Stimulated activated CD8-positive, alpha-beta memory T cell treated with anti-CD3 and anti-CD28 coated beads, Interleukin-7, amount 100 ng/mL, for 48 hours (primary cell): ENCODE measurements around the gene TXLNB.
"Not testable (repeated sequence)": the region's sequence is repeated elsewhere in the genome, so short reads cannot be mapped to it uniquely, and the experiment has no call there.

ENCODE experiments used
- DNase-seq, 2 donors: peaks; one replicate each; pipeline ENCODE4 v3.0.0-alpha.2; 2020; ENCODE audit warnings: low read depth in 1 of 2; ENCODE audit errors: extremely low read depth in 1 of 2

The TXLNB gene

GRCh38 chr6:139311831-139312230, 20.0 kb upstream of the TXLNB start:
- DNase-seq: no peak

DNA sequence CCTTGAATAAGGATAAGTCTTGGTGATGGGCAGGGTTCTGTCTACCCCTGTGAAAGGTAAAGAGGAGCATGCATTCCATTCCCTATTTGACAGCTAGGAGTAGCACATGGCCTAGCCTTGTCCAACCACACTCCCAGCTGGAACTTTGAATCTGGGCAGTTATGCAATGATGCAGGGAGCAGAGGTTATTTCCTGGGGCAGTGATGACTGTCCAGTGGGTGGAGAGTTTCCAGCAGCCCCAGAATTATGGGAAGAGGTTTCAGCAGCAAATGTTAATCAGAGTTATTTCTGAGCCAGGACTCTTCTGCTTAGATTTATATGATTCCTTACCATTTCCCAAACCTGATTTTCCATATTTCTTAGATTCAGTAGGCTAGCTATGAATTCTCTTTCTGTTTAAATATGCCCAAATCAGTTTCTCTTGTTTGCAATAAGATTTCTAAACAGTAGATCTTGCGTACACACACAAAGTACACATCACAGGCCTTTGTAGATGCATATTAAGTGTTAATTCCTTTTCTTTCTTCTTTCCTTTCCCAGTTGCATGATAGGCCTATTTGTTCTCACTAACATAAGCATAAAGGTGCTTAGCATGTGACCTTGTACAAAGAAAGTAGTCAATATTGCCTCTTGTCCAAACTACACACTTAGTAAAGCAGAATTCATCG, 17.3 kb upstream of the TXLNB start:
- DNase-seq: no peak

GRCh38 chr6:139308286-139308916, 16.6 kb upstream of the TXLNB start:
- DNase-seq: no peak

DNA sequence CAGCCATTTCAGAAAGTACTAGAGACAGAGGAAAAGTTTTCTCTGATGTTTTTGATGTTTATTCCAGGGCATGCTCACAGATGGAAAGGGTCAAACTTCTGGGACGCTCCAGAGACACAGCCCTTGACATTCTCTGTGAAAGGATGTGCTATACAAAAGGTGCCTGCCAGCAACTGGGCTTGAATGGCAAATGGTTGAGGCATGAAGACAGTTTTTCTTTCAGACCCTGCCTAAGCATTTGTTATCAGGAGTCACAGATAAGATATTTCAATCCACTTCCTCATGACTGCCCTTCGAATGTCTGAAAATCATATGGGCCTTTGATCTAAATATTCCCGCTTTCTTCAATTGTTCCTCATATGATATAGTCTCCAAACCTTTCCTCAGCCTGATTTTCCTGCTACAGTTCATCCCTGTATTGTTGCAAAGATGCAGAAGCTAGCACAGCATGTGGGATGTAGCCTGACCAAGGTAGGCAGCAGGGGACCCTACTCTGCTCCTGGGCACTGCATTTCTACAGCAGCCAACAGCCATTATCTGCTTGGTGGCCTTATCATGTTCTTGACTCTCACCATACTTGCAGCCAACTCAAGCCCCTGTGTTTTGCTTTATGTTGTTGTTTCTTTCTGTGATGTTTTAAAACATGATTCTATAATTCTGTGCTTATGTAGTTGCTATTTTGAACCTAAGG, 14.6 kb upstream of the TXLNB start:
- DNase-seq: no peak

- DNase-seq: no peak
Measured at GRCh38 chr6:139303185-139303584, 11.4 kb upstream of the TXLNB start.

DNA sequence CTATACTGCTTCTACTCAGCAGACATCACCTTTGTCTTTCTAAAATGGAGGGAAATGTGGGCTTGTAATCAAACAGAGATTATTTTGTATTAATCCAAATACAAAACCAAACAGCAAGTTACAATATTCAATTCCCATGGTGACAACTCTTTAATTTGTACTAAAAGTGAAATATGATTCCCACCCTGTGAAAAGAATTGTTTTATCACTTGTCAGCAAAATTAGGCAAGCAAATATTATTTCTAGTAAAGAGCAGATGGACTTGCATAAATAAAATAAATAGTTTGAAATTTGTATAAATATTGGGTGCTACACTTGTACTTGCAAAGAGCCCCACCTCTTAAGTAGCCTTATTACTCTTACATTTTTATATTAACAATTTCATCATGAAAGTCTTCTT, 6.1 kb upstream of the TXLNB start:
- no peak for DNase-seq

DNA sequence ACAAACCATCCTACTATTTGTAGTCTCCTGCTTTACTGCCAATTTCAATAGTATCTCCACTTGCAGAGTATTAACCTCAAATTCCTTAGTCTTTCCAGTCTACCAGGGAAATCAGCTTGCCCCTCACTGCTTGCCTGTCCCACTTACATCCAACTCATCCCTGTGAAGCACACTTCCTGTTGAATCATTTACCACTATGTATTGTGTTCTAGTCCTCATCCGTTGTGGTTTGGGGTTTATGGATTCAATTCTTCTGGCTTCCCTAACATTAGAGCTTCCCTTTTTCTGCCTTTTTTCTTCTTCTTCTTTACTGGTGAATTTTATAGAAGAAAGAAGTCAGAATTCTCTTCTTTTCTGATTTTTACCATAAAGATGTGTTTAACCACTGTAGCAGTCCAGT, 5.1 kb upstream of the TXLNB start:
- no peak for DNase-seq

- DNase-seq: no peak
Measured at GRCh38 chr6:139295901-139296300, 4.1 kb upstream of the TXLNB start.

DNA sequence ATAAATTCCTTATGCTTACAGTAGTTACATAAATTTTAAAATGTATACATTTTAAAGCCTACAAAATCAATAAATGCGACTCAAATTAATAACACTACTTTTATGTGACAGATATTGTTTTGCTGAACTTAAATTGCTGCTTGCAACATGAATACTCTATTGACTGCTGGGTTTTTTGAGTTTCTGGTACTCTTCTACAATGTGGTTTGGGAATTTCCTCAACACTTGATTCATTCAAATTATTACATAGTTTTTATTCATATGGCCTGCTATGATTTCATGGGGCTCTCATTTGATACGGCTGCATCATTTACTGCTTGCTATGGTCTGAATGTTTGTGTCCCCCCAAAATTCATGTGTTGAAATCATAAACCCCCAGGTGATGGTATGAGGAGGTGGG, 2.3 kb upstream of the TXLNB start:
- no peak for DNase-seq

- DNase-seq: not testable (repeated sequence)
Measured at GRCh38 chr6:139293230-139293629, 1.4 kb upstream of the TXLNB start.

DNA sequence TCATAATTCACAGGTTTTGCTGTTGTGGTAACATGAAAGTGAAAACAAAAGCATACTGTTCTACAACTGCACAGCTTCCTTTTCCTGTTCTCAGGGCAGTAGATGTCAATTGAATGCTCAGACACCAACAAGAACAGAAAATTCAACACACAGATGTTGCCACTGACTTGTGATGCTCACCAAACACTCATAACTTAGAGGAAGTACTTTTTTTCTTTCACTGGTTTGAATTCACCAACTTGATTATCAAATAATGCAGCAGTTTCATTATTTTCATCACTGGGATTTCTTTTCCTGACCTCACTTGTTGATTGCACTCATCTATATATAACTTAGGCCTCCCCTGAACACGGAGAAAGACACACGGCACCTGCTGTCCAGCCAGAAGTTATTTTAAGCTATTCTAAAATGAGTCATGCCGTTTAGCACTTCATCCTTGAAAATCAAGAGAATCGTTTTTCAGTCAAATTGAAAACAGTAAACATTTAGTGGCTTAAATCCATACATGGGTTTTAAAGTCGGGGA, 949 bp downstream of the TXLNB start:
- no peak for DNase-seq

DNA sequence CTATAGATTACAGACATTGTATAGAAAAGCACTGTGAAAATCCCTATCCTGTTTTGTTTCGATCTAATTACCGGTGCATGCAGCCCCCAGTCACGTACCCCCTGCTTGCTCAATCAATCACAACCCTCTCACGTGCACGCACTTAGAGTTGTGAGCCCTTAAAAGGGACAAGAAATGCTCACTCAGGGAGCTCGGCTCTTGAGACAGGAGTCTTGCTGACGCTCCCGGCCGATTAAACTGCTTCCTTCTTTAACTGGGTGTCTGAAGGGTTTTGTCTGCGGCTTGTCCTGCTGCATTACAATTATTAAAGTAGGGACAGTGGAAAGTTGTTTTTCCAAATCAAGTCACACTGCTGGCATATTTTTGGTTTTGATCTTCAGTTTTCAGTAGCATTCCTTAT, 2.6 kb downstream of the TXLNB start:
- no peak for DNase-seq

DNA sequence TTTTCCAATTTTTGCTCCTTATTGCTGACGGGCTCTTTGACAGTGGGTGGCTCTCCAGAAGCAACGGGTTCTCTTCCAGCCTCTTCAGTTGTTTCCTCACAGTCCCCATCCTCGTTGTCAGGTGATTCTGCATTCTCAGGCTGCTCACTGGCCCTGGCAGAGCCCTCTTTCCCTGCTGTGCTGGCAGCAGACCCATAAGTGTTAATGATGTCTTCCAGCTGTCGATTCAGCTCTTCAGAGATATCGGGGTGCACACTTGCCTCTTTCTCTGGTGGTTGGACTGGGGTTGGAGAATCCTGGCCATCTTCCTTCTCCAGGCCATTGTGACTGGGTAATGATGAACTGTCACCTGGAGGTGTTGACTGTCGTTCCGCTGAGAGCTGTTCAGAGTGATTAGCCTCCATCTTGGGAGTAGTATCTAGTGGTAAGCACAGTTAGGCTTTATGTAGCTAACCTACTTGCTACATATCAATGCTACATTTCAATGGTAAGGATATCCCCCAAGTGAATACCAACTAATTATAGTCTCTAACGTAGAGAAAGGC, 3.2 kb downstream of the TXLNB start:
- no peak for DNase-seq

DNA sequence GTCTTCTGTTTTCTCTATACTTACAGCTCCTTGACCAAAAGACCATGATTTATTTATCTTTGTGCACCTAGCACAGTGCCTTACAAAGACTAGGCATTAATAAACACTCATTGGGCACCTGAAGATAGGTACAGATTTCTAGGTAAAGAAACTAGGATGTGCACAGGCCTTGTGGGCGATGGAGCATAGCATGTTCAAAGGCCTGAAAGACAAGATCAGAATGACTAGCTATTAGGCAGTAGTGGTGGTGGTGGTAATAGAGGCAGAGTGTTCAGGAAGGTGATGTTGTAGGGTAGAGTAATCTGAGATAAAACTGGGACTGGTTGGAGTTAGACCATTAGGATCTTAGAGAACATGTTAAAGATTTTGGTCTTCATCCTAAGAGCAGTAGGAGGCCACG, 3.9 kb downstream of the TXLNB start:
- no peak for DNase-seq

DNA sequence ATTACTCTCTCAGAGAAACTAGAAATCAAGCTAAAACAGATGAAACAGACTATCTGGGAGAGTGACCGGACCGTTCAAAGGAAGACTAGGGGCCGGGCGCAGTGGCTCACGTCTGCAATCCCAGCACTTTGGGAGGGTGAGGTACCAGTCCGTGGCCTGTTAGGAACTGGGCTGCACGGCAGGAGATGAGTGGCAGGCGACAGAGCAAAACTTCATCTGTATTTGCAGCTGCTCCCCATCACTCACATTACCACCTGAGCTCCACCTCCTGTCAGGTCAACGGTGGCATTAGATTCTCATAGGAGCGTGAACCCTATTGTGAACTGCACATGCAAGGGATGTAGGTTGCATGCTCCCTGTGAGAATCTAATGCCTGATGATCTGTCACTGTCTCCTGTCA, 5.4 kb downstream of the TXLNB start:
- not testable (repeated sequence) for DNase-seq

DNA sequence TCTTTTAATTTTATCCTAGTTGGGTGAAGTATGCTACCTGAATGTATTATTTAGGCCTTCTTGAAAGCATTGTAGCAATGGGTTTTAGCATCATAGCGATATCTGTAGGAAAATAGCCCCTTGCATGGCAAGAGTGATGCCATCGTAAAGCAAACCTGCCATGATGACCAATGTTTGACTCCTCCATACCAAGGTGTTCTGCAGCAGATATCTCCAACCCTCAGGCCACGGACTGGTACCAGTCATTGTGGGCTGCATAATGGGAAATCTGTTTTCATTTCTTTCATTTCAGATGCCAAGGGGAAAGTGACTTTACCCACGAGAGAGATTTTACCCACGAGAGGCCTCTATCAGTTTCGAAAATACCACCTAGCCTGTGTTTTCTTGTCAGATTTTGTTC, 6.2 kb downstream of the TXLNB start:
- no peak for DNase-seq

GRCh38 chr6:139284789-139285188, 7.0 kb downstream of the TXLNB start:
- no peak for DNase-seq

DNA sequence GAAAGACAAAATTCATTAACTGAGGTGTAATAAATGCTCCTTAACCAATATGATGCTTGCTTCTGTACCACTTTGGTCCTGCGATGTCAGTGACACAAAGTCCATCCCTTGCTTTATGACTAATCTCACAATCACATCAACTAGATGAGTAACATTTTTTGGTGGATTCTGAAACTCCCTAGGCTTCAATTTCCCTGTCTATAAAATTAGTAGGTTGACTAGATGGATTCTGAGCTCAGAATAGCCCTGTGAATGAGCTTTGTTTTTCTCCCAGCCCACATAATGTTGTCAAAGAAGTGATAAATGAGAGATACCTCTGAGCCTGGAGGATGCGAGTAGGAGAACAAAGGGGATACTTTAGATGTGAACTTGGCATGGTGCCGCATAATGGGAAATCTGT, 9.1 kb downstream of the TXLNB start:
- no peak for DNase-seq

- DNase-seq: no peak
Measured at GRCh38 chr6:139278190-139278589, 13.6 kb downstream of the TXLNB start.

GRCh38 chr6:139277587-139277986, 14.2 kb downstream of the TXLNB start:
- no peak for DNase-seq

- DNase-seq: no peak
Measured at GRCh38 chr6:139277161-139277560, 14.6 kb downstream of the TXLNB start.
